B cell (primary cell): ENCODE results near the gene TELO2. TPM values are rescaled to one million over a fixed set of nuclear protein-coding genes. Genes with fewer than 3 reads are reported as not detected.
A peak's percentile ranks its signal among the peaks of the same experiment; 100 is the strongest.

ENCODE experiments used
- ATAC-seq: fragments of 200-7000 bp; cut with Tn5 transposase; one replicate; pipeline ENCODE4 v1.10.0; 2021; ENCODE audit warnings: low read depth, mild to moderate bottlenecking, moderate number of reproducible peaks, moderate library complexity
- CTCF ChIA-PET: fragments of 350-600 bp; sonication (Branson Sonifier 250); formaldehyde crosslinking; loops from one replicate; lab custom pipeline; 2021; ENCODE audit warnings: antibody characterized with exemption, inconsistent platforms; lab: Charles Lee
- POLR2A ChIA-PET: fragments of 350-600 bp; sonication (Branson Sonifier 250); formaldehyde crosslinking; loops from one replicate; lab custom pipeline; 2021; ENCODE audit warnings: antibody characterized with exemption; lab: Charles Lee
- DNase-seq: peaks from one replicate; pipeline ENCODE4 v3.0.0; 2013
- H2AFZ ChIP-seq: 2 replicates; pipeline ENCODE4 v1.6.1; 2012; ENCODE audit warnings: mild to moderate bottlenecking, low read depth, low read length; ENCODE audit not compliant: insufficient read depth, poor library complexity, severe bottlenecking
- H3K27ac ChIP-seq, 2 donors: 1 replicate in 1 of 2; 2 replicates in 1 of 2; pipeline ENCODE4 v1.5.1; 2012 to 2013; ENCODE audit warnings: low read length in 2 of 2, mild to moderate bottlenecking in 2 of 2, moderate library complexity in 1 of 2
- H3K27me3 ChIP-seq, 4 experiments: fragments of 200-600 bp in 1 of 4; sonication (generic) in 1 of 4; replicated peaks in 1 of 4; 1 replicate in 2 of 4; 2 replicates in 2 of 4; pipeline versions ENCODE4 v1.6.1 to v1.7.0; 2013 to 2016; ENCODE audit warnings: low read length in 3 of 4, mild to moderate bottlenecking in 2 of 4, mixed read lengths in 1 of 4, moderate library complexity in 1 of 4; ENCODE audit not compliant: insufficient read depth in 4 of 4, control insufficient read depth in 3 of 4; ENCODE audit errors: control extremely low read depth in 1 of 4
- H3K36me3 ChIP-seq, 2 experiments: replicated peaks in 1 of 2; 1 replicate in 1 of 2; 2 replicates in 1 of 2; pipeline versions ENCODE4 v1.6.1 to v1.7.1; 2013; ENCODE audit warnings: low read length in 1 of 2; ENCODE audit not compliant: insufficient read depth in 2 of 2, control insufficient read depth in 1 of 2; ENCODE audit errors: control extremely low read depth in 1 of 2, extremely low read depth in 1 of 2
- H3K4me1 ChIP-seq, 2 donors: fragments of 200-600 bp in 1 of 2; sonication (generic) in 1 of 2; 1 replicate in 1 of 2; 2 replicates in 1 of 2; pipeline versions ENCODE4 v1.5.1 to v1.6.1; 2013 to 2017; ENCODE audit warnings: low read length in 2 of 2; ENCODE audit not compliant: control insufficient read depth in 2 of 2, insufficient read depth in 2 of 2
- H3K4me2 ChIP-seq: replicated peaks from 2 replicates; pipeline ENCODE3; 2012; ENCODE audit warnings: mild to moderate bottlenecking, low read depth, low read length; ENCODE audit not compliant: poor library complexity, severe bottlenecking
- H3K4me3 ChIP-seq, 5 experiments: fragments of 200-600 bp in 1 of 5; sonication (generic) in 1 of 5; 1 replicate in 3 of 5; 2 replicates in 2 of 5; pipeline versions ENCODE4 v1.5.1 to v1.7.0; 2011 to 2016; ENCODE audit warnings: low read length in 4 of 5, mild to moderate bottlenecking in 4 of 5, low read depth in 2 of 5, control low read depth in 1 of 5, moderate library complexity in 1 of 5; ENCODE audit not compliant: insufficient read depth in 1 of 5; ENCODE audit errors: control extremely low read depth in 1 of 5, extremely low read depth in 1 of 5
- H3K79me2 ChIP-seq: fragments of 200-600 bp; sonication (generic); one replicate; pipeline ENCODE4 v1.6.0; 2016; ENCODE audit warnings: low read length; ENCODE audit not compliant: control insufficient read depth, insufficient read depth
- H3K9ac ChIP-seq: fragments of 200-600 bp; sonication (generic); 2 replicates; pipeline ENCODE4 v1.6.1; 2017; ENCODE audit warnings: mild to moderate bottlenecking, low read length, moderate library complexity
- H3K9me3 ChIP-seq, 3 donors: one replicate each; pipeline versions ENCODE4 v1.6.1 to v1.7.1; 2013; ENCODE audit warnings: low read length in 2 of 3; ENCODE audit not compliant: control insufficient read depth in 2 of 3, insufficient read depth in 1 of 3; ENCODE audit errors: control extremely low read depth in 1 of 3
- H4K20me1 ChIP-seq: 2 replicates; pipeline ENCODE4 v1.6.0; 2012; ENCODE audit warnings: mild to moderate bottlenecking, low read length; ENCODE audit not compliant: insufficient read depth, control insufficient read depth, poor library complexity, severe bottlenecking
- H3K27ac Mint-ChIP-seq: one replicate; pipeline ENCODE4 v1.8.0; 2021; ENCODE audit warnings: mixed read lengths
- H3K27me3 Mint-ChIP-seq: one replicate; pipeline ENCODE4 v1.8.0; 2021; ENCODE audit warnings: mixed read lengths
- H3K4me1 Mint-ChIP-seq: one replicate; pipeline ENCODE4 v1.8.0; 2021; ENCODE audit warnings: mixed read lengths
- H3K4me3 Mint-ChIP-seq: one replicate; pipeline ENCODE4 v1.8.0; 2021; ENCODE audit warnings: mixed read lengths
- H3K9me3 Mint-ChIP-seq: one replicate; pipeline ENCODE4 v1.8.0; 2022; ENCODE audit warnings: mixed read lengths; ENCODE audit not compliant: insufficient read depth
- CTCF ChIP-seq: fragments of 200-600 bp; IDR thresholded peaks from one replicate; pipeline ENCODE4 v1.8.0; 2022; ENCODE audit warnings: antibody characterized with exemption, mild to moderate bottlenecking
- EZH2 ChIP-seq: IDR thresholded peaks from 2 replicates; pipeline ENCODE4 v1.6.1; 2012; ENCODE audit warnings: borderline replicate concordance, low read depth, mild to moderate bottlenecking, moderate library complexity, low read length; ENCODE audit not compliant: insufficient read depth, poor library complexity, severe bottlenecking
- WGBS: methylation state at CpG from one replicate; pipeline ENCODE4 v1.1.5; 2013; ENCODE audit warnings: missing lambda C conversion rate; ENCODE audit not compliant: insufficient coverage; 5-methylcytosine and 5-hydroxymethylcytosine counted together
- intact Hi-C: fragments of 100-400 bp; cut with micrococcal nuclease; formaldehyde crosslinking; loops from one replicate; pipeline ENCODE4 v1.10.0; 2022
- polyA plus RNA-seq: library from polyadenylated mRNA; depleted of rRNA; stranded (reverse); fragments of >200 nt; gene quantifications from 2 replicates; pipeline ENCODE4 v1.2.3, GENCODE V29; 2012
- total RNA-seq, 2 donors: library from RNA; stranded (reverse); fragments of 120-200 nt in 1 of 2; gene quantifications; 1 replicate in 1 of 2; 2 replicates in 1 of 2; pipeline versions ENCODE4 v1.2.3 to v1.2.4, GENCODE V29; 2013 to 2022

Gene TELO2
- total and polyA plus RNA-seq, 2 donors (not counting 1 experiment from before 2014, with no cell fraction given), result 81.9 to 136 TPM

- intact Hi-C loops, result no loop called here
- ATAC-seq, result no peak
- POLR2A ChIA-PET, result no interaction called here
These were observed 2.7 kb downstream of the TELO2 start for GRCh38 chr16:1495889-1496262.

GRCh38 chr16:1496464-1496863, 3.3 kb downstream of the TELO2 start:
- WGBS, result 93% methylated on average over 19 of the region's 25 CpGs
- no peak overlapping the region for H3K9ac ChIP-seq
- no peak for TF ChIP-seq EZH2
- no peak for TF ChIP-seq CTCF

More at GRCh38 chr16:1495889-1496262, 2.7 kb downstream of the TELO2 start:
- Mint-ChIP-seq H3K9me3 (no peaks in the 10 kb centered on the region), H3K4me3 (peak overlapping the region; percentile 53), H3K27me3 (no peaks in the 10 kb centered on the region), H3K27ac (peak overlapping the region; percentile 46), H3K4me1 (peaks cover 17% of the 10 kb centered on the region)
- H4K20me1 ChIP-seq, result peaks cover 44% of the 10 kb centered on the region
- H3K36me3 ChIP-seq, result peaks cover 0 to 48% of the 10 kb centered on the region in 2 experiments
- 96% methylated on average over 25 of the region's 25 CpGs for WGBS
- H3K4me2 ChIP-seq, result no peak overlapping the region
- no peaks in the 10 kb centered on the region for H3K27me3 ChIP-seq
- no peak overlapping the region for H3K27ac ChIP-seq
- H3K4me3 ChIP-seq, result no peak overlapping the region
- CTCF ChIA-PET, result no interaction called here
- no peak overlapping the region for H2AFZ ChIP-seq
- DNase-seq, result no peak
- H3K9me3 ChIP-seq, result no peaks in the 10 kb centered on the region
- no peak overlapping the region for H3K9ac ChIP-seq
- peaks cover 17 to 25% of the 10 kb centered on the region in 2 donors for H3K4me1 ChIP-seq
- TF ChIP-seq EZH2 (no peak), CTCF (no peak)
- H3K79me2 ChIP-seq, result peaks cover 59% of the 10 kb centered on the region

More at GRCh38 chr16:1496464-1496863, 3.3 kb downstream of the TELO2 start:
- Histone ChIP-seq H3K4me2 (no peak overlapping the region), H3K9me3 (no peaks in the 10 kb centered on the region), H3K79me2 (peaks cover 60% of the 10 kb centered on the region), H3K36me3 (peaks cover 0 to 53% of the 10 kb centered on the region in 2 experiments), H3K4me1 (peaks cover 17 to 25% of the 10 kb centered on the region in 2 donors), H4K20me1 (peaks cover 50% of the 10 kb centered on the region), H2AFZ (no peak overlapping the region), H3K27ac (no peak overlapping the region), H3K4me3 (no peak overlapping the region), H3K27me3 (no peaks in the 10 kb centered on the region)
- H3K9me3 Mint-ChIP-seq, result no peaks in the 10 kb centered on the region
- CTCF ChIA-PET, result no interaction called here
- peaks cover 17% of the 10 kb centered on the region for H3K4me1 Mint-ChIP-seq
- intact Hi-C loops, result no loop called here
- H3K27me3 Mint-ChIP-seq, result no peaks in the 10 kb centered on the region
- peak overlapping the region; percentile 32 for H3K4me3 Mint-ChIP-seq
- DNase-seq (no peak), ATAC-seq (no peak)
- POLR2A ChIA-PET, result no interaction called here
- H3K27ac Mint-ChIP-seq, result no peak overlapping the region
